AG09319 (cell line): ENCODE data around the gene TPRG1L.

Source experiments
- DNase-seq: peaks from one replicate; pipeline ENCODE4 v3.0.0-alpha.2; 2010; ENCODE audit warnings: low read depth; ENCODE audit errors: extremely low read depth
- TF ChIP-seq, protein P1 (sequence below): IDR thresholded peaks from 2 replicates; pipeline ENCODE4 v1.5.1; 2011; ENCODE audit warnings: low read depth, mild to moderate bottlenecking, inconsistent platforms, low read length, moderate library complexity

The TPRG1L gene

DNA sequence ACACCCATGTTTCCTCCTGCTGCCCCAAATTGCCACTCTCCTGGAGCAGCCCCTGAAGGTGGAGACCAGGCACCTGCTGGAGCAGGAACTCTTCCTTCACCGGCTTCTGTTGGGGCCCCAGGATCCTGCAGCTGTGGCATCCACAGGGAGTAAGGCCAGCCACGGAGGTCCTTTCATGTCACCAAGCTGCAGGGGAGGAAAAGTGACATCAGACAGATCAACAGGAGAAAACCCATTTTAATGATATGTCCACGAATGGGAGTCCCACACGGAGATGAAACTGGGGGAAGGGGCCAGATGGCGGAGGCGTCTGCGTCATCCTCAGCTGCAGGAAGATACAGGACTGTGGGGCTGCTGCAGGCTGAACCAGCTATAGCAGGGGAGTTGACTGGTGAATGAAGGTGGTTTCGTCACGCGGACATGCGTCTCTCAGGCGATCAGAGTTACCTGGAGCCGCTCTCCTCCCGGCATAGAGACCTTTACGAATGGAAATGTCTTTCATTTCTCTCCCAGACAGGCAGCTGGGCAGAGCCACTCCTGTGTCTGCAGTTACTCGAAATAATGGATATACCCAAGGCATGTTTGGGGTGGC lies 37.4 kb downstream of the TPRG1L start:
- no peak for DNase-seq
- TF ChIP-seq, protein P1, sequence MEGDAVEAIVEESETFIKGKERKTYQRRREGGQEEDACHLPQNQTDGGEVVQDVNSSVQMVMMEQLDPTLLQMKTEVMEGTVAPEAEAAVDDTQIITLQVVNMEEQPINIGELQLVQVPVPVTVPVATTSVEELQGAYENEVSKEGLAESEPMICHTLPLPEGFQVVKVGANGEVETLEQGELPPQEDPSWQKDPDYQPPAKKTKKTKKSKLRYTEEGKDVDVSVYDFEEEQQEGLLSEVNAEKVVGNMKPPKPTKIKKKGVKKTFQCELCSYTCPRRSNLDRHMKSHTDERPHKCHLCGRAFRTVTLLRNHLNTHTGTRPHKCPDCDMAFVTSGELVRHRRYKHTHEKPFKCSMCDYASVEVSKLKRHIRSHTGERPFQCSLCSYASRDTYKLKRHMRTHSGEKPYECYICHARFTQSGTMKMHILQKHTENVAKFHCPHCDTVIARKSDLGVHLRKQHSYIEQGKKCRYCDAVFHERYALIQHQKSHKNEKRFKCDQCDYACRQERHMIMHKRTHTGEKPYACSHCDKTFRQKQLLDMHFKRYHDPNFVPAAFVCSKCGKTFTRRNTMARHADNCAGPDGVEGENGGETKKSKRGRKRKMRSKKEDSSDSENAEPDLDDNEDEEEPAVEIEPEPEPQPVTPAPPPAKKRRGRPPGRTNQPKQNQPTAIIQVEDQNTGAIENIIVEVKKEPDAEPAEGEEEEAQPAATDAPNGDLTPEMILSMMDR, result no peak

DNA sequence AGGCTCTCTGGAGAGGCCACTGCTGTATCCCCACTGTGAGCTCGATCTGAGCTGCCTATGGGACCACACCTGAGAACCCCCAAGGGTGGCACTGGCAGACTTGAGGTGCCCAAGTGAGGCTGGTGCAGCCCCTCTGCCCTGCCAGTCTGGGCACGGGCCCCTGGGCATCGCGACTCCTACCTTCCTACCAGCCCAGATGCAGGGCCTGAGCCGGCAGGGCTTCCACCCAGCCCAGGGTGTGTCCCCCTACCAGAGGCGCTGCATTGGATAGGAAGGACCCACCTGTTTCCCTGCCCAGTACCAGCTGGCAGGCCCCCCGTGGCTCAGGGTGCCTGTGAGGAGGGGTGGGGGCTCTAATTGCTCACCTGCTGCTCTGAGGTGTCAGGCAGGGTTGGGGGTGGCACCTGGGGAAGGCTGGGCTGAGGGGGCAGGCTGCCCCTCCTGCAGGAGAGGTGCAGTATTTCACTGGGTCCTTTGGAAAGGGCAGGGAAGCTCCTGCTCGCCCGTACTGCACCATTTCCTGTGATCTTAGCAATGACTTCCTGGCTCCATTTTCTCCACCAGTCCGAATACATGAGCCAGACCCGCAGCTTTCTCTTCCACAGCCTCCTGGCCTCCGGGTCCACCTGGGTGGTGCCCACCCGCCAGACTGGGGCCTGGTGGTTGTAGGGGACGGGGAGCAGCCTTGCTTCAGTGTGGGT lies 39.3 kb downstream of the TPRG1L start:
- DNase-seq, result no peak
- TF ChIP-seq, protein P1, result no peak

GRCh38 chr1:3664700-3665375 lies 40.0 kb downstream of the TPRG1L start:
- TF ChIP-seq, protein P1, result no peak
- no peak for DNase-seq

- DNase-seq, result no peak
- TF ChIP-seq, protein P1, result no peak
These were observed 43.3 kb downstream of the TPRG1L start for GRCh38 chr1:3668148-3668547.

DNA sequence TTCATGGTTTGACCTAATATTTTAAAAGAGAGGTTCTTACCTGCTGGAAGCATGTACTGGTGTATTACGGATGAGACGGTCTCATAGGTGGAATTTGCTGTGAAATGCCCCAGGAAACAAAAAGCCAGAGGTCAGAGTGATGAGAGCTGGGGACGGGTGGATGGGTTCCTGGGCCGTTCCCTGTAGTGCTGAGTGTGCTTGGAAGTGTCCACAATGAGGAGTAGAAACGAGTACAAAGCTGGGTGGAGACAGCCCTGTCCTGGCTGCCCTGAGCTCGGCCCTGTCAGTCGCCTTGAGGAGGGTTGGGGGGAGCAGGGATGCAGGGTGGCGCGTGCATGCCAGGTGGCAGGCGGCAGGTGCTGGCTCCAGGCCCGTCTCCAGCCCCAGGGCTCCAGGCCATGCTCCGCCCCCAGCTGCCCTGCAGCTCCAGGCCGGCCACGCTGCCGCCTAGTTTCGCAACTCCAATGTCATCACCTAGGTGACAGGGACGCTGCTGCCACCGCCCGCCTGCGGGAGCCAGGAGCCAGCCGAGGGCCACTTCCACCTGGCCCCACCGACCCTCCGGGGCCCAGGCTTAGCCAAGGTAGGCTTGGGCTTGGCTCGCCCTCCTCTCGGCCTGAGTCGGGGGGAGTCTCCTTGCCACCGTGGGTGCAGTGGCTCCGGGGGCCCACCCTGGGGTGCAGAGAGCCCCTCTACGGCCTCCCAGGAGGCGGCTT lies 43.9 kb downstream of the TPRG1L start:
- TF ChIP-seq, protein P1, result no peak

GRCh38 chr1:3669421-3669821 lies 44.6 kb downstream of the TPRG1L start:
- no peak for DNase-seq
- TF ChIP-seq, protein P1, result no peak

More for the DNA sequence above, 43.9 kb downstream of the TPRG1L start:
- no peak for DNase-seq

DNA sequence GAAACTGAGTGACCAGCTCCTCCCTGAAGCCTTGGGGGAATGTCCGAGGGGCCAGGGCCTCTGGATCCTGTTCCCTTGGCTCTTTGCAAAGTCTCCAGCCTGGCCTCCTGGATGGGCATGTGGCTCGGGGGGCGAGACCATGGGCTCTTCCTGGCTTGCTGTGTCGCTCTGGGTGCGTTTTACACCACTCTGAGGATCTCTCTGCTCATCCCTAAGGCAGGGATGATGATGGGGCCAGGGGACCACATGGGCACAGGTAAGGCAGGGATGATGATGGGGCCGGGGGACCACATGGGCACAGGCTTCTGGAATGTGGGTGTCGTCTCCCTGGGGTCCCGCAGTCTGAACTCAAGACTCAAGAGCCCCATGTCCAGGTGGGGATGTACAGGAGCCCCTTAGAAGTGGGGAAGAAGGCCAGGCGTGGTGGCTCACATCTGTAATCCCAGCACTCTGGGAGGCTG lies 45.2 kb downstream of the TPRG1L start:
- DNase-seq, result no peak
- TF ChIP-seq, protein P1, result no peak
